T-cell (primary cell): ENCODE results near the gene PRODH2. TPM values are rescaled to one million over a fixed set of nuclear protein-coding genes. Genes with fewer than 3 reads are reported as not detected.
"Not testable (repeated sequence)": the region's sequence is repeated elsewhere in the genome, so short reads cannot be mapped to it uniquely, and the experiment has no call there.

ENCODE experiments used
- ATAC-seq, 4 experiments: fragments of 200-7000 bp in 3 of 4; fragments of 150-1000 bp in 1 of 4; cut with Tn5 transposase; replicated peaks in 1 of 4; 1 replicate in 3 of 4; 2 replicates in 1 of 4; pipeline ENCODE4 v1.10.0; 2021; ENCODE audit warnings: moderate library complexity in 3 of 4, mild to moderate bottlenecking in 2 of 4, moderate number of reproducible peaks in 1 of 4
- CTCF ChIA-PET, 2 donors: fragments of 300-600 bp; sonication (Branson Sonifier 250); formaldehyde crosslinking; loops; one replicate each; lab custom pipeline; 2022; ENCODE audit warnings: antibody characterized with exemption in 2 of 2; lab: Charles Lee
- POLR2A ChIA-PET, 2 donors: fragments of 300-600 bp; sonication (Branson Sonifier 250); formaldehyde crosslinking; loops; one replicate each; lab custom pipeline; 2022; ENCODE audit warnings: antibody characterized with exemption in 2 of 2; lab: Charles Lee
- DNase-seq, 35 experiments: peaks; one replicate each; pipeline versions ENCODE4 v3.0.0 to v3.0.0-alpha.2; 2013 to 2023
- H3K27ac ChIP-seq: one replicate; pipeline ENCODE4 v1.5.1; 2013; ENCODE audit warnings: low read length
- H3K27me3 ChIP-seq, 2 experiments: replicated peaks in 1 of 2; 1 replicate in 1 of 2; 2 replicates in 1 of 2; pipeline versions ENCODE4 v1.6.1 to v1.7.0; 2013; ENCODE audit warnings: low read length in 1 of 2, mixed read lengths in 1 of 2; ENCODE audit not compliant: control insufficient read depth in 2 of 2, insufficient read depth in 2 of 2; ENCODE audit errors: extremely low read depth in 1 of 2
- H3K36me3 ChIP-seq, 2 donors: 1 replicate in 1 of 2; 2 replicates in 1 of 2; pipeline versions ENCODE4 v1.6.1 to v1.7.0; 2013; ENCODE audit warnings: low read length in 1 of 2; ENCODE audit not compliant: control insufficient read depth in 2 of 2, insufficient read depth in 1 of 2; ENCODE audit errors: extremely low read depth in 1 of 2
- H3K4me1 ChIP-seq, 2 experiments: 1 replicate in 1 of 2; 2 replicates in 1 of 2; pipeline versions ENCODE4 v1.6.1 to v1.7.0; 2013; ENCODE audit warnings: low read length in 2 of 2, mixed read lengths in 1 of 2; ENCODE audit not compliant: insufficient read depth in 2 of 2, control insufficient read depth in 1 of 2; ENCODE audit errors: extremely low read depth in 1 of 2
- H3K4me3 ChIP-seq, 2 donors: 1 replicate in 1 of 2; 2 replicates in 1 of 2; pipeline versions ENCODE4 v1.5.1 to v1.7.0; 2013; ENCODE audit warnings: mild to moderate bottlenecking in 2 of 2, low read length in 1 of 2, moderate library complexity in 1 of 2; ENCODE audit not compliant: control insufficient read depth in 1 of 2; ENCODE audit errors: extremely low read depth in 1 of 2
- H3K9me3 ChIP-seq: 2 replicates; pipeline ENCODE4 v1.7.0; 2013
- H3K27ac Mint-ChIP-seq, 2 donors: one replicate each; pipeline ENCODE4 v1.8.0; 2020 to 2021; ENCODE audit warnings: mild to moderate bottlenecking in 2 of 2, mixed read lengths in 2 of 2
- H3K27me3 Mint-ChIP-seq, 2 donors: one replicate each; pipeline ENCODE4 v1.8.0; 2021 to 2022; ENCODE audit warnings: mixed read lengths in 2 of 2
- H3K36me3 Mint-ChIP-seq: one replicate; pipeline ENCODE4 v1.8.0; 2021; ENCODE audit warnings: mixed read lengths
- H3K4me1 Mint-ChIP-seq, 3 donors: one replicate each; pipeline ENCODE4 v1.8.0; 2020 to 2022; ENCODE audit warnings: mixed read lengths in 3 of 3, mild to moderate bottlenecking in 1 of 3
- H3K4me3 Mint-ChIP-seq, 3 donors: one replicate each; pipeline ENCODE4 v1.8.0; 2020 to 2022; ENCODE audit warnings: mild to moderate bottlenecking in 3 of 3, mixed read lengths in 3 of 3, moderate library complexity in 3 of 3
- H3K9me3 Mint-ChIP-seq, 3 donors: one replicate each; pipeline ENCODE4 v1.8.0; 2020 to 2022; ENCODE audit warnings: mixed read lengths in 3 of 3
- WGBS: methylation state at CpG from one replicate; pipeline ENCODE4 v1.1.5; 2013; ENCODE audit warnings: missing lambda C conversion rate; ENCODE audit not compliant: insufficient coverage; 5-methylcytosine and 5-hydroxymethylcytosine counted together
- total RNA-seq, 35 experiments: library from RNA in 6 of 35; stranded (reverse) in 6 of 35; fragments of 120-200 nt in 1 of 35; gene quantifications; one replicate each; pipeline versions ENCODE4 v1.2.1 to v1.2.4 and lab custom pipeline; 2013 to 2026

PRODH2 gene
- total RNA-seq, 5 donors from 2014 or later (not counting 1 experiment from before 2014, with no cell fraction given): not detected

- 12% methylated on average over 34 of the region's 42 CpGs for WGBS
- POLR2A ChIA-PET: no interaction called here
- H3K27me3 ChIP-seq: peaks cover 20 to 65% of the 10 kb centered on the region in 2 experiments
- H3K4me1 Mint-ChIP-seq: peaks cover 20 to 25% (median 22%) of the 10 kb centered on the region in 3 donors
- ATAC-seq (no peak), DNase-seq (no peak)
- no peak overlapping the region for H3K4me3 ChIP-seq
- no peaks in the 10 kb centered on the region for H3K9me3 ChIP-seq
- peaks cover 0 to 21% of the 10 kb centered on the region in 2 experiments for H3K4me1 ChIP-seq
- H3K27me3 Mint-ChIP-seq: peaks cover 46 to 70% of the 10 kb centered on the region in 2 donors
- H3K27ac ChIP-seq: no peak overlapping the region
- H3K36me3 Mint-ChIP-seq: no peaks in the 10 kb centered on the region
- H3K36me3 ChIP-seq: no peaks in the 10 kb centered on the region
- peak overlapping the region in 1 of 3 donors; percentile 82 for H3K4me3 Mint-ChIP-seq
- CTCF ChIA-PET: no interaction called here
- no peak overlapping the region for H3K27ac Mint-ChIP-seq
- peaks cover 0 to 5% (median 3%) of the 10 kb centered on the region in 3 donors for H3K9me3 Mint-ChIP-seq
Observed at GRCh38 chr19:35843676-35844481, 31.2 kb upstream of the PRODH2 start.

- POLR2A ChIA-PET: no interaction called here
- DNase-seq: no peak
- no peak overlapping the region for H3K27ac ChIP-seq
- Mint-ChIP-seq H3K27me3 (peaks cover 41 to 62% of the 10 kb centered on the region in 2 donors), H3K4me3 (no peak overlapping the region), H3K9me3 (peaks cover 0 to 5% (median 4%) of the 10 kb centered on the region in 3 donors), H3K36me3 (no peaks in the 10 kb centered on the region), H3K4me1 (peaks cover 20 to 25% (median 22%) of the 10 kb centered on the region in 3 donors), H3K27ac (no peak overlapping the region)
- ATAC-seq: no peak
- 86% methylated on average over 4 of the region's 4 CpGs for WGBS
- H3K36me3 ChIP-seq: no peaks in the 10 kb centered on the region
- CTCF ChIA-PET: no interaction called here
- H3K9me3 ChIP-seq: no peaks in the 10 kb centered on the region
- H3K4me3 ChIP-seq: no peak overlapping the region
- peaks cover 18 to 60% of the 10 kb centered on the region in 2 experiments for H3K27me3 ChIP-seq
- H3K4me1 ChIP-seq: peaks cover 0 to 21% of the 10 kb centered on the region in 2 experiments
Observed at GRCh38 chr19:35842666-35843272, 30.1 kb upstream of the PRODH2 start.

GRCh38 chr19:35841961-35842595 is 29.4 kb upstream of the PRODH2 start:
- peaks cover 18 to 55% of the 10 kb centered on the region in 2 experiments for H3K27me3 ChIP-seq
- Mint-ChIP-seq H3K36me3 (no peaks in the 10 kb centered on the region), H3K27ac (no peak overlapping the region), H3K4me1 (peaks cover 20 to 25% (median 22%) of the 10 kb centered on the region in 3 donors), H3K9me3 (peaks cover 0 to 5% (median 4%) of the 10 kb centered on the region in 3 donors), H3K4me3 (no peak overlapping the region), H3K27me3 (peaks cover 41 to 60% of the 10 kb centered on the region in 2 donors)
- POLR2A ChIA-PET: no interaction called here
- no peak overlapping the region for H3K4me3 ChIP-seq
- H3K9me3 ChIP-seq: no peaks in the 10 kb centered on the region
- WGBS: 81% methylated on average over 8 of the region's 13 CpGs
- CTCF ChIA-PET: no interaction called here
- no peaks in the 10 kb centered on the region for H3K36me3 ChIP-seq
- peaks cover 0 to 21% of the 10 kb centered on the region in 2 experiments for H3K4me1 ChIP-seq
- no peak overlapping the region for H3K27ac ChIP-seq
- DNase-seq (no peak), ATAC-seq (no peak)

- H3K9me3 Mint-ChIP-seq, DNase-seq, H3K4me1 ChIP-seq, H3K4me3 Mint-ChIP-seq, H3K4me3 ChIP-seq, H3K36me3 ChIP-seq, H3K9me3 ChIP-seq, H3K27ac ChIP-seq, H3K36me3 Mint-ChIP-seq, CTCF ChIA-PET, H3K27ac Mint-ChIP-seq, H3K4me1 Mint-ChIP-seq, ATAC-seq: not testable (repeated sequence)
- 65% methylated on average over 11 of the region's 11 CpGs for WGBS
- POLR2A ChIA-PET: interaction anchor here in 1 of 2 donors (0.7 kb wide), 1 partner anchor 10 kb away, joined by 3 read pairs; no protein-coding TSS in a partner anchor
- peaks cover 0 to 52% of the 10 kb centered on the region in 2 experiments for H3K27me3 ChIP-seq
- H3K27me3 Mint-ChIP-seq: peaks cover 20 to 39% of the 10 kb centered on the region in 2 donors
Observed at GRCh38 chr19:35836096-35836495, 23.5 kb upstream of the PRODH2 start.

GRCh38 chr19:35833972-35834371 is 21.3 kb upstream of the PRODH2 start:
- WGBS: 55% methylated on average over 3 of the region's 7 CpGs
- no peak overlapping the region for H3K4me3 Mint-ChIP-seq
- ATAC-seq (no peak), DNase-seq (no peak)
- Histone ChIP-seq H3K4me1 (no peaks in the 10 kb centered on the region), H3K4me3 (no peak overlapping the region), H3K27me3 (peaks cover 0 to 65% of the 10 kb centered on the region in 2 experiments), H3K36me3 (no peaks in the 10 kb centered on the region), H3K27ac (no peak overlapping the region), H3K9me3 (no peaks in the 10 kb centered on the region)
- ChIA-PET POLR2A (no interaction called here), CTCF (no interaction called here)
- H3K36me3 Mint-ChIP-seq: no peaks in the 10 kb centered on the region
- H3K4me1 Mint-ChIP-seq: no peaks in the 10 kb centered on the region
- peaks cover 22 to 52% of the 10 kb centered on the region in 2 donors for H3K27me3 Mint-ChIP-seq
- H3K9me3 Mint-ChIP-seq: peaks cover 0 to 2% (median 0%) of the 10 kb centered on the region in 3 donors
- no peak overlapping the region for H3K27ac Mint-ChIP-seq

GRCh38 chr19:35832054-35832453 is 19.4 kb upstream of the PRODH2 start:
- H3K4me1 ChIP-seq: no peaks in the 10 kb centered on the region
- Mint-ChIP-seq H3K4me3 (no peak overlapping the region), H3K36me3 (no peaks in the 10 kb centered on the region), H3K27ac (no peak overlapping the region), H3K9me3 (no peaks in the 10 kb centered on the region), H3K4me1 (no peaks in the 10 kb centered on the region), H3K27me3 (peaks cover 27 to 61% of the 10 kb centered on the region in 2 donors)
- H3K27ac ChIP-seq: no peak overlapping the region
- no peak for ATAC-seq
- CTCF ChIA-PET: no interaction called here
- POLR2A ChIA-PET: no interaction called here
- H3K9me3 ChIP-seq: no peaks in the 10 kb centered on the region
- no peak overlapping the region for H3K4me3 ChIP-seq
- 33% methylated on average over 1 of the region's 4 CpGs for WGBS
- no peaks in the 10 kb centered on the region for H3K36me3 ChIP-seq
- peaks cover 0 to 67% of the 10 kb centered on the region in 2 experiments for H3K27me3 ChIP-seq
- no peak for DNase-seq
